Suprapubic skin (tissue), 3 donors: ENCODE results near the gene GPN3.
"Not testable (repeated sequence)": the region's sequence is repeated elsewhere in the genome, so short reads cannot be mapped to it uniquely, and the experiment has no call there.

Experiments used
- POLR2AphosphoS5 ChIP-seq, 3 donors: sonication (generic); formaldehyde crosslinking; IDR thresholded peaks; one replicate each; pipeline ENCODE4 v1.6.1; 2017; ENCODE audit warnings: antibody characterized with exemption in 3 of 3
- TF ChIP-seq, protein P1 (sequence below), 2 donors: fragments of 200-600 bp in 1 of 2; fragments of 450-650 bp in 1 of 2; sonication (generic) in 1 of 2; IDR thresholded peaks; one replicate each; pipeline ENCODE4 v1.5.1; 2016 to 2019; ENCODE audit warnings: antibody characterized with exemption in 2 of 2, mild to moderate bottlenecking in 1 of 2, moderate library complexity in 1 of 2

DNA sequence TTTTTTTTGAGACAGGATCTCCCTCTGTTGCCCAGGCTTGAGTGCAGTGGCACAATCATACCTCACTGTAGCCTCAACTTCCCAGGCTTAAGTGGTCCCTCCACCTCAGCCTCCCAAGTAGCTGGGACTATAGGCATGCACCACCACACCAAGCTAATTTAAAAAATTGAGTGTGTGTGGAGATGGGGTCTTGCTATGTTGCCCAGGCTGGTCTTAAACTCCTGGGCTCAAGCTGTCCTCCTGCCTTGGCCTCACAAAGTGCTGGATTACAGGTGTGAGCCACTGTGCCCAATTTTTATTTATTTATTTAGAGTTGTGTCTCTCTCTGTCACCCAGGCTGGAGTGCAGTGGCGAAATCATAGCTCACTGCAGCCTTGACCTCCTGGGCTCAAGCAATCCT is 47.4 kb downstream of the GPN3 start:
- TF ChIP-seq, protein P1, sequence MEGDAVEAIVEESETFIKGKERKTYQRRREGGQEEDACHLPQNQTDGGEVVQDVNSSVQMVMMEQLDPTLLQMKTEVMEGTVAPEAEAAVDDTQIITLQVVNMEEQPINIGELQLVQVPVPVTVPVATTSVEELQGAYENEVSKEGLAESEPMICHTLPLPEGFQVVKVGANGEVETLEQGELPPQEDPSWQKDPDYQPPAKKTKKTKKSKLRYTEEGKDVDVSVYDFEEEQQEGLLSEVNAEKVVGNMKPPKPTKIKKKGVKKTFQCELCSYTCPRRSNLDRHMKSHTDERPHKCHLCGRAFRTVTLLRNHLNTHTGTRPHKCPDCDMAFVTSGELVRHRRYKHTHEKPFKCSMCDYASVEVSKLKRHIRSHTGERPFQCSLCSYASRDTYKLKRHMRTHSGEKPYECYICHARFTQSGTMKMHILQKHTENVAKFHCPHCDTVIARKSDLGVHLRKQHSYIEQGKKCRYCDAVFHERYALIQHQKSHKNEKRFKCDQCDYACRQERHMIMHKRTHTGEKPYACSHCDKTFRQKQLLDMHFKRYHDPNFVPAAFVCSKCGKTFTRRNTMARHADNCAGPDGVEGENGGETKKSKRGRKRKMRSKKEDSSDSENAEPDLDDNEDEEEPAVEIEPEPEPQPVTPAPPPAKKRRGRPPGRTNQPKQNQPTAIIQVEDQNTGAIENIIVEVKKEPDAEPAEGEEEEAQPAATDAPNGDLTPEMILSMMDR (IDR thresholded peaks at IDR 0.05) = not testable (repeated sequence)
- not testable (repeated sequence) for TF ChIP-seq POLR2AphosphoS5 (IDR thresholded peaks at IDR 0.05)
